Activated gamma-delta T cell (primary cell): Measurements from ENCODE around the gene KDELR3.

ENCODE experiments used
- DNase-seq: peaks from one replicate; lab custom pipeline; 2025; lab: John Stamatoyannopoulos, UW

Gene KDELR3

DNA sequence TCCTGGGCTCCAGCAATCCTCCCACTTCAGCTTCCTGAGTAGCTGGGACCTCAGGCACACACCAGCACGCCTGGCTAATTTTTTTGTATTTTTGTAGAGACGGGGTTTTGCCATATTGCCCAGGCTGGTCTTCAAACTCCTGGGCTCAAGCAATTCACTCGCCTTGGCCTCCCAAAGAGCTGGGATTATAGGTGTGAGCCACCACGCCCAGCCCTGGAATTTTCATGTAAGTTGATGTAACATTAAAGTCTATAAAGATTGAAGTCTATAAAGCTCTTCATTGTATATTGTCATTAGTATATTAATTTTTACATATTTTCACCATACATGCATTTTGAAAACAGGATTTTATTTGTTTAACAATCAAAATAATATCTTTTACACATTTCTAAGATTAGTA, 50.7 kb downstream of the KDELR3 start:
- DNase-seq = no peak

DNA sequence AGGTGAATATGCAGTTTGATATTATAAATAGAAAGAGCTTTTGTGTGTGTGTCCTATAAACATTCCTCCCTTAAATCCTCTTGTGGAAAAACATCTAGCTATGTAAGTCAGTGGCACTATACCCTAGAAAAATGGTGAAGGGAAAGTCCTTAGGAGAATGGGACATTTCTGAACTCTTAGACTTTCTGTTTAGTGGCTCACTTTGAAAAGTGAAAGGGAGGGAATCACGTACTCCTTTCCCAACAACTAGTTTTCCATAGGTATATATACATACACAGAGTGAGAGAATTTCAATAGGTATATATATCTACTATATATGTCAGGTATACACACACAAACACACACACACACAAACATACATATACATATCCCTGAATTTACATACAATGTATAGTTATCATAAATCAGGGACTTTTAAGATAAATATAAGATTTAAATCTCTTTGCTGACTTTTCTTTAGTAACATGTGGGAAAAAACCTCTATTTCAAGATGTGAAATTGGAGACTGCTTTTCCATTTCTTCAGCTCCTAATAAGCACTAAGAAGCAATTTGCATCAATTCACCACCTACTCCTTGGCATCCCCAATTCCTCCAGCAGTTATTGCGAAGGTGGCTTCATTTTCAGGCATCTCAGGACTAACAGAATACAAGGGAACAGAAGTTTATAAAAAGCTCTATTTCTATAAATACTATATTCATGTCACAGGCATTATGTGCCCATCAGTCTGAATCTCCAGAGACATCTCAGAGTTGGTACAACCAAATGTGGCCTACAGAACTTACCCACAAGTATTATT, 51.8 kb downstream of the KDELR3 start:
- DNase-seq = no peak

DNA sequence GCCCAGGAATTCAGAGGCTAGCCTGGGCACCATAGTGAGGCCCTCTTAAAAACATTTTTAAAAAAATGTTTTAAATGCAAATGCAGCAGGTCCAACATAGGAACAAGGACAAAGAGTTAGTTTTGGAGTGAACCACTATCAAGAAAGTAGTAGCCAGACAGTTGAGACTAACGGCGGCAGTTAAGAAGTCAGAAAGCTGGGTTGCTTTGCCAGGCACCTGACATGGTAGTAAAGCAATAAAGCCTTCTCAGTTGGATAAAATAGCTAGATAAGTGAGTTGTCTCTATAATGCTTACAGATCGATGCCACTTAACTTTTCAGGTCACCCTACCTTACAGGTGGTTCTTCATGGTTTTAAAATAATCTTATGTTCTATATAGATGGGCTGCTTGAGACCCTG, 55.1 kb downstream of the KDELR3 start:
- DNase-seq = no peak

DNA sequence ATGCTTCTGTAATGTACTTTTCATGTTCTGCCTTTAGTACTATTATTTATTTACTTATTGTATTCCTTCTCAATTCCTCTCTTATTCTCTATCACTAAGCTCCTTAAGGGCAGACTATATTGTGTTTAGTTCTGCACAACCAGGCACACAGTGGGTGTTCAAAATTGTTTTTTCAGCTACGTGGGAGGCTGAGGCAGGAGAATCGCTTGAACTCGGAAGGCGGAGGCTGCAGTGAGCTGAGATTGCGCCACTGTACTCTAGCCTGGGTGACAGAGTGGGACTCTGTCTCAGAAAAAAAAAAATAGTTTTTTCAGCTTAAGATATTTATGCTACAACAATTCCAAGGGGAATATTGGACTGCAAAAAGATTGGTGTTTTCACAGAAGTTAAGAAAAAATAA, 55.6 kb downstream of the KDELR3 start:
- no peak for DNase-seq

DNA sequence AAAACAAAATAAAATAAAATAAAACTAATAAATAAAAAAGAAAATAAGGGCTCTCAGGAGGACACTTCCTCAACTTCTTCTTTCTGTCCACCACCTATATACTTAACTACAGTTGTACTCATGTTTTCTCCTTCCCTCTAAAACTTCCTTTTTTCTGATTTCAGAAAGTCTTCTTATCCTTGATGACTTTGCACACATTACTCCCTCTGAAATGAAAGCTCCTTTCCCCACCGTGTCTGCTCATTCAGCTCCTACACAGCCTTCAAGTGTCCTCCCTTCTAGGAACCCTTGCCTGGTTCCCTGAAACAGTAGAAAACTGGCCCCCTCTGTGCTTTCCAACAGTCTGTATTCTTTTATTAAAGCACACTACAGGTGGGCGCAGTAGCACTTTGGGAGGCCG, 56.5 kb downstream of the KDELR3 start:
- no peak for DNase-seq

DNA sequence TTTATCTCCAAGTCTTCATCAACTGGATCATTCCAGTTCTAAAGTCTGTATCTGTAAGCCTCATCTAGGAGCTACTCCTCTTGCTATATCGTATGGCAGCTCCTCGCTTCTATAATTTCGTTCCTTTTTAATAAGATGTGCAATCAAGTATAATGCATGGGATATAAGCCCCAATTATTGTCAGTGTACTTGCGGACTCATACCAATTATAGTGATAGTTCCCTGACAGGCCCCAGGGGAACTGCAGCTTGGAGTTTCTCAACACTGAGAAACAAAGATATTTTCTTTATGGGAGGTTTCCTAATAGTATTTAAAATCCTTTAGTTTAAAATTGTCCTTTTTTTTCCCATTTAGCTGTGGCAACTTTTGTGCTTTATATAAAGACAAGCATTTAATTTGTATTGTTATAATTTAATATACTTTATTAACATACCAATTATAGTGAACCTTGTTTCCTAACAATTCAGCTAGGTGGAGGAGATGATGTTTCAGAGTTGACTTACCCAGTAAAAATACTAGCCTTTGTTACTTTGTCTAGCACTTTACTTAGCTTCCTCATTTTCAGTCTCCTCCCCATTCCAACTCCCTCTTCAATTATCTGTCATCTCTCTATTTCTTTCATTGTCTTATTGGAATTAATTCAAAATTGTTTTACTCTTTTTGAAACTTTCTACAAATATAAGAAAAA, 63.5 kb downstream of the KDELR3 start:
- no peak for DNase-seq
